Right atrium auricular region (tissue), 2 donors: ENCODE results near the gene ATG7. TPM values are rescaled to one million over a fixed set of nuclear protein-coding genes. Genes with fewer than 3 reads are reported as not detected.

ENCODE experiments used
- DNase-seq: peaks from one replicate; pipeline ENCODE4 v3.0.0-alpha.2; 2019; ENCODE audit warnings: low spot score
- H3K27ac ChIP-seq, 2 donors: fragments of 200-600 bp; sonication (generic); 1 replicate in 1 of 2; 2 replicates in 1 of 2; pipeline ENCODE4 v1.5.1; 2016 to 2019
- H3K27me3 ChIP-seq, 2 donors: fragments of 200-600 bp; sonication (generic); one replicate each; pipeline versions ENCODE4 v1.5.1 to v1.6.0; 2017 to 2019
- H3K36me3 ChIP-seq: fragments of 200-600 bp; sonication (generic); one replicate; pipeline ENCODE4 v1.5.1; 2016
- H3K4me1 ChIP-seq, 2 donors: fragments of 200-600 bp; sonication (generic); one replicate each; pipeline versions ENCODE4 v1.5.1 to v1.6.0; 2017 to 2019
- H3K4me3 ChIP-seq, 2 donors: fragments of 200-600 bp; sonication (generic); 1 replicate in 1 of 2; 2 replicates in 1 of 2; pipeline ENCODE4 v1.5.1; 2017 to 2019; ENCODE audit warnings: mild to moderate bottlenecking in 1 of 2, moderate library complexity in 1 of 2
- H3K9me3 ChIP-seq, 2 donors: fragments of 200-600 bp; sonication (generic); one replicate each; pipeline ENCODE4 v1.5.1; 2019
- total RNA-seq, 2 donors: library from RNA; depleted of rRNA; stranded (reverse); fragments of >200 nt; gene quantifications; one replicate each; pipeline ENCODE4 v1.1.0, GENCODE V29; 2016
- TF ChIP-seq, protein P1 (sequence below), 2 donors: fragments of 200-600 bp; sonication (generic); IDR thresholded peaks; one replicate each; pipeline ENCODE4 v1.5.1; 2019; ENCODE audit warnings: antibody characterized with exemption in 2 of 2

Gene ATG7
- total RNA-seq, 2 donors from 2014 or later: 15.2 to 23.8 TPM

DNA sequence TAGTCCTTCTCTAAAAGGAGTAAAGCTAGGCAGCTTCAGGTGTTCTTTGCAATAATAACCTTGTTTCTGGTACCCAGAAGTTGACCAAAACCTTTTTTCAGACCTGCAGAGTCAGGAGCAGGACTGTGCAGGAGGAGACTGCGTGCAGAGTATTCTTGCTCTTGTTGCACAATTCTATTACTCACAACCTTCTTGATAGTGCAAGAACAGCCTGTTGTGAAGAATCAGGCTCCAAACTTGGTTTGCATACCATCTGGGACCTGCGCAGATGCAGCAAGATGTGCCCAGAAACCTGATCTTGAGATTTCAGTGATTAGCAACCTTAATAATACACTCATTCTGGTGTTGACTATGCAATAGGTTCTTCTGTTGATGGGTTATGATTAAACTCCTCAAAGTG lies 111.9 kb downstream of the ATG7 start:
- Histone ChIP-seq H3K27ac (no peak overlapping the region), H3K36me3 (no peaks in the 10 kb centered on the region), H3K4me3 (no peak overlapping the region), H3K4me1 (peaks cover 0 to 14% of the 10 kb centered on the region in 2 donors), H3K27me3 (no peaks in the 10 kb centered on the region), H3K9me3 (no peaks in the 10 kb centered on the region)
- TF ChIP-seq, protein P1, sequence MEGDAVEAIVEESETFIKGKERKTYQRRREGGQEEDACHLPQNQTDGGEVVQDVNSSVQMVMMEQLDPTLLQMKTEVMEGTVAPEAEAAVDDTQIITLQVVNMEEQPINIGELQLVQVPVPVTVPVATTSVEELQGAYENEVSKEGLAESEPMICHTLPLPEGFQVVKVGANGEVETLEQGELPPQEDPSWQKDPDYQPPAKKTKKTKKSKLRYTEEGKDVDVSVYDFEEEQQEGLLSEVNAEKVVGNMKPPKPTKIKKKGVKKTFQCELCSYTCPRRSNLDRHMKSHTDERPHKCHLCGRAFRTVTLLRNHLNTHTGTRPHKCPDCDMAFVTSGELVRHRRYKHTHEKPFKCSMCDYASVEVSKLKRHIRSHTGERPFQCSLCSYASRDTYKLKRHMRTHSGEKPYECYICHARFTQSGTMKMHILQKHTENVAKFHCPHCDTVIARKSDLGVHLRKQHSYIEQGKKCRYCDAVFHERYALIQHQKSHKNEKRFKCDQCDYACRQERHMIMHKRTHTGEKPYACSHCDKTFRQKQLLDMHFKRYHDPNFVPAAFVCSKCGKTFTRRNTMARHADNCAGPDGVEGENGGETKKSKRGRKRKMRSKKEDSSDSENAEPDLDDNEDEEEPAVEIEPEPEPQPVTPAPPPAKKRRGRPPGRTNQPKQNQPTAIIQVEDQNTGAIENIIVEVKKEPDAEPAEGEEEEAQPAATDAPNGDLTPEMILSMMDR (IDR thresholded peaks at IDR 0.05): no peak
- no peak for DNase-seq

DNA sequence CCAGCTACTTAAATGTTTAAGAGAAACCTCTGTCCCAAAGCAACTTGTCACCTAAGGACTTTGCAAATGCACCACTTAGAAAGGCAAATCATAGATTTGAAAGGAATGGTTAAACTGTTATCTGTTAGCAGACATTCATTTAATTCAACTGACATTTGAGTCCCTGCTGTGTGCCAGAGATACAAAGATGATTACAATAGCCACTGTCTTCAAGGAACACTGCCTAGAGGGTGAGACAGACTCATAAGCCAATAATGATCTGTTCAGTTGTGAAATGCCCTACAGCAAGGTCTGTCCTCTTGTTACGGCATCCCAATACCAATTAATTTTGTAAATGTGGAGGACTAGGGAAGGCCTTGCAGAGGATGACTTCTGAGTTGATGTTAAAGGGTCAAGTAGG lies 113.1 kb downstream of the ATG7 start:
- TF ChIP-seq, protein P1 (IDR thresholded peaks at IDR 0.05): no peak
- Histone ChIP-seq H3K27ac (no peak overlapping the region), H3K27me3 (no peaks in the 10 kb centered on the region), H3K9me3 (no peaks in the 10 kb centered on the region), H3K36me3 (no peaks in the 10 kb centered on the region), H3K4me1 (peaks cover 0 to 19% of the 10 kb centered on the region in 2 donors), H3K4me3 (no peak overlapping the region)
- no peak for DNase-seq

DNA sequence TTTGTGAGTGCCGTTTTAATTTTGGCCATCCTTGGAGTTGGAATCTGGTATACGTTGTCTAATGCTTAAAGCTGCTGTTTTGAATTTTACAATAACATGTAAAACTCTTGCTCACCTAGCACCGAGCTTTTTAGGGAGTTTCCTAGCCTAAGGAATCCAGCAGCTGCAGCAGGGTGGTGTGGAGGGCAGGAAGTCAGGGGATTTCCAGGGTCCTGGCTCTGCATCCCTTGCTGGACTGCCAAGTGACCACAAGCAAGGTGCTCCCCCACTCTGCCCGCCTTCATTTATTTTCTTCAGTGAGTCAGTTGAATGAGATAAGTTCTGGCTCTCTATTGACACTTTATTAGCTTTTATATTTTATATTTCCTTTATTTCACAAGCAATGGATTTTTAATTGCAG lies 113.7 kb downstream of the ATG7 start:
- no peak overlapping the region for H3K27ac ChIP-seq
- peaks cover 0 to 24% of the 10 kb centered on the region in 2 donors for H3K4me1 ChIP-seq
- TF ChIP-seq, protein P1 (IDR thresholded peaks at IDR 0.05): no peak
- no peaks in the 10 kb centered on the region for H3K27me3 ChIP-seq
- H3K4me3 ChIP-seq: no peak overlapping the region
- DNase-seq: no peak
- no peaks in the 10 kb centered on the region for H3K9me3 ChIP-seq
- no peaks in the 10 kb centered on the region for H3K36me3 ChIP-seq

DNA sequence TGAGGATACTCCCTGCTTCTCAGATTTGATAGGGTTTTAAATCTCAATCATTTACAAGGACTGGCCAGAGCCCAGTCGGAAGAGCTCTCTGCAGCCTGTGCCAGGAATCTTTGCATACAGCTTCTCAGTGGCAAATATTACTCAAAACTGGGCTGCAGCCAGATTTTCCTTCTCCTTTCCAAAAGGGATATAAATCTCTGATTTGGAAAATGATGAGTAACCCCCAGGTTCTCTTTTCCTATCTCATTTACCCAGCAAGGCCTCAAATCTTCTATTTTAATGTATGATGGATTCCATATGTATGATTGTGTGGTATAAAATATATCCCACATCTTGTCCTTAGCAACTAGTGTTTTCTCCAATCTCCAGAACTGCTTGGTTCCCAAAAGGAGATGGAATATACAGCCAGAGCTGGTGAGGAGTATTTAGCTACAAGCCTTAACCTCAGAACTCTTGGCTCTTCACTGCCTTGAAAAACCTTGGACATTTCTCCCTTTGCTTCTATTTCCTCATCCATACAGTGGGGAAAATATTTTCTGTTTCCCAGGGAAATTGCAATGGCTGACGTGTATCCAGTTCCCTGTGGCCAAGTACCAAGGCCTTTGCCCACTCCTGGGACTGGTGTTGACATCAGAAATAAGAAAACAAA lies 114.4 kb downstream of the ATG7 start:
- no peak overlapping the region for H3K27ac ChIP-seq

DNA sequence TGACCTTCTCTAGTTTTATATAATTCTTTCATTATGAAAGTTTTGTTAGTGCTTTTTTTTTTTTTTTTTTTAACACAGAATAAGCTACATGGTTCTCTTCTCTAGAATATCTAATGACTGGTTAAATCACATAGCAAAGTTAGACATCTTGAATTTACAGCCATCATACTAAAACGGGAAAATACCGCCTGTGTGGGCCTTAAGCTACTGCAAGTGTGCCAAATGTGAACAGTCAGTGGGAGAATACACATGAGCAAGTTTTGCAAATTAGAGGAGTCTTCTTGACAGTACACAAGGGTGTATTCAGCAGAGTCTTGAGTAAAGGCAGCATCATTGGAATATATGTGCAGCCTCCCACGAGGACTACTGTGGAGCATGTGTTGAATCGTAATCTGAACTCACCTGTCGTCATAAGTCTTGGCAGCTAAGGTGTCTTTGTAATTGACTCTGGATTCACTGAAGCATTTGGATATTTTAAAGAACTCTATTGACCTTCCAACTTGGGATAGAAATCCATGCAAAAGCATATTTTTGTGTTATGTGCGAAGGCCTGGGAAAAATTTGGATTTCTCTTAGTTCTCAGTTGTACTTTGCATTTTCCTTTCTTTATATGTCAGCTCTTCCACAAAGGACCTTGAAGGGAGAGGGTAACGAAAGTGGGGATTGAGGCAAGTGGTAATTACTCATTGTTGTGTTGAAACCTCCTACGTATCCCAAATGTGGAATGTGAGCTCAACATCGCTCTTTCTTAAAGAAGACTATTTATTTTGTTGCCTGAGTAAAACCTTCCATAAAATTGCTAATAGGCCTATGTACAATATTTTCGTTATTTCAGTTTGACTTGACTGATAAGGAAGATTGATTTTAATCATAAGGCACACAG lies 117.4 kb downstream of the ATG7 start:
- no peaks in the 10 kb centered on the region for H3K27me3 ChIP-seq
- no peak for DNase-seq
- H3K4me3 ChIP-seq: no peak overlapping the region
- peaks cover 0 to 41% of the 10 kb centered on the region in 2 donors for H3K4me1 ChIP-seq
- no peaks in the 10 kb centered on the region for H3K9me3 ChIP-seq
- TF ChIP-seq, protein P1 (IDR thresholded peaks at IDR 0.05): no peak
- no peaks in the 10 kb centered on the region for H3K36me3 ChIP-seq
- H3K27ac ChIP-seq: peak overlapping the region in 1 of 2 donors; percentile 63

More for the DNA sequence above, 114.4 kb downstream of the ATG7 start:
- H3K4me1 ChIP-seq: peaks cover 0 to 31% of the 10 kb centered on the region in 2 donors
- H3K27me3 ChIP-seq: no peaks in the 10 kb centered on the region
- no peak for DNase-seq
- no peaks in the 10 kb centered on the region for H3K9me3 ChIP-seq
- TF ChIP-seq, protein P1 (IDR thresholded peaks at IDR 0.05): no peak
- no peak overlapping the region for H3K4me3 ChIP-seq
- H3K36me3 ChIP-seq: no peaks in the 10 kb centered on the region
